HG02588 (cell line): ENCODE measurements around the gene ITGB3.
"Not testable (repeated sequence)": the region's sequence is repeated elsewhere in the genome, so short reads cannot be mapped to it uniquely, and the experiment has no call there.

ENCODE experiments used
- ATAC-seq: cut with Tn5 transposase; IDR thresholded peaks from one replicate; pipeline ENCODE4 v1.9.1; 2021; ENCODE audit warnings: mild to moderate bottlenecking, moderate library complexity; ENCODE audit not compliant: unreplicated experiment

ITGB3 gene

DNA sequence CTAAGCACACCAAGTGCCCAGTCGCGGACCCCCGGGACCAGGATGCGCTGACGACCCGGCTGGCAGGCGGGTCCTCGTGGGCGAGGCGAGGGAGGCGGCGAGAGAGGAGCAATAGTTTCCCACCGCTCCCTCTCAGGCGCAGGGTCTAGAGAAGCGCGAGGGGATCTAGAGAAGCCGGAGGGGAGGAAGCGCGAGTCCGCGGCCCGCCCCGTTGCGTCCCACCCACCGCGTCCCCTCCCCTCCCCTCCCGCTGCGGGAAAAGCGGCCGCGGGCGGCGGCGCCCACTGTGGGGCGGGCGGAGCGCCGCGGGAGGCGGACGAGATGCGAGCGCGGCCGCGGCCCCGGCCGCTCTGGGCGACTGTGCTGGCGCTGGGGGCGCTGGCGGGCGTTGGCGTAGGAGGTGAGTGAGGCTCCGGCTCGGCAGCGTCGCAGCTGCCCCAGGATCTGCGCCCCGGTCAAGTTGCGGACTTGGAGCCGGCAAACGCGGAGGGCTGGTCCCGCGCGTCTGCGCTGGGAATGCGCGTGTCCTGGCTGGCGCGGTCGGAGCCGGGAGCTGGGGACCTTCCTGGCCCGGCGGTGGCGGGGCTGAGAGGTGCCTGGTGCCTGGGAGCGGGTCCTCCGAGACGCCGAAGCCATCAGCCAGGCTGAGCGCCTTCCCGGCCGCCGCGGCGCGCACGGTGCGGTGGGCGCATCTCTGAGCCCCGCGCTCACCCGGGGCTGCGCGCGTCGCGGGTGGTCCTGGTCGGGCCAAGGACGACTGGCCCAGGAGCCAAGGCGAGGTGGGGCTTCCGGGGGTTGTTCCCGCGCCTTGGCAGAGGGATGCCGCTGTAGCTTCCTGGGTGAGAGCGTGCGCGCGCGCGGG is at the start of gene ITGB3:
TSS of gene ITGB3 (plus strand) at position 287 of the 862 bp plus-strand sequence. CDS start at position 322, 35 bp downstream.
- ATAC-seq = peak; percentile 80

DNA sequence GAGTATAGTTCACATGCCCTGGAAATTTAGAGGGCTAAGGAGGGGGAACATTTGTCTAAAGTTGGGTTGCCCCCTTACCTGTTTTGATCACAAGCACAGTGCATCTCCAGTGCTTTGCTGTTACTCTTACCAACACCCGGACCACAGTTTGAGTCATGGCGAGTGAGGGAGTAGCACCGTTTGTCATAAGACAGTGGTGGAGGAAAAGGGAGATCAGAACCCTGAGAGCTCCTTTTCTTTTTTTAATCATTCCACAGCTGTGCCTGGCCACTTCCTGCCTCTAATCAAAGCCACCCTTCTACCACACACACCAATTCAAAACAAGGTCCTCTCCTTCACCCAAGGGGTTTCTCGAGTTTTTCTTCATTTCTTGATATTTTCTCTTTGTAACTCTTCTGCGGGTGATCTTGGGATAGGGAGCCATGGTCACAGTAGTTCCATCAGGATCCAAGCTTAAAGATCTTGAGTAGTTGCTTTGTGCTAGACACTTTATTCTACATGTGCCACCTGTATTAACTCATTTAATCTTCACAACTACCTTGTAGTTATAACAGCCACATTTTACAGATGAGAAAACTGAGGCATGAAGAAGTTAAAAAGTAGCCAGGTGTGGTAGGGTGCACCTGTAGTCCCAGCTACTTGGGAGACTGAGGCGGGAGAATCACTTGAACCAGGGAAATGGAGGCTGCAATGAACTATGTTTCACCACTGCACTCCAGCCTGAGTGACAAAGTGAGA is 49.5 kb upstream of the ITGB3 start:
- ATAC-seq = no peak

DNA sequence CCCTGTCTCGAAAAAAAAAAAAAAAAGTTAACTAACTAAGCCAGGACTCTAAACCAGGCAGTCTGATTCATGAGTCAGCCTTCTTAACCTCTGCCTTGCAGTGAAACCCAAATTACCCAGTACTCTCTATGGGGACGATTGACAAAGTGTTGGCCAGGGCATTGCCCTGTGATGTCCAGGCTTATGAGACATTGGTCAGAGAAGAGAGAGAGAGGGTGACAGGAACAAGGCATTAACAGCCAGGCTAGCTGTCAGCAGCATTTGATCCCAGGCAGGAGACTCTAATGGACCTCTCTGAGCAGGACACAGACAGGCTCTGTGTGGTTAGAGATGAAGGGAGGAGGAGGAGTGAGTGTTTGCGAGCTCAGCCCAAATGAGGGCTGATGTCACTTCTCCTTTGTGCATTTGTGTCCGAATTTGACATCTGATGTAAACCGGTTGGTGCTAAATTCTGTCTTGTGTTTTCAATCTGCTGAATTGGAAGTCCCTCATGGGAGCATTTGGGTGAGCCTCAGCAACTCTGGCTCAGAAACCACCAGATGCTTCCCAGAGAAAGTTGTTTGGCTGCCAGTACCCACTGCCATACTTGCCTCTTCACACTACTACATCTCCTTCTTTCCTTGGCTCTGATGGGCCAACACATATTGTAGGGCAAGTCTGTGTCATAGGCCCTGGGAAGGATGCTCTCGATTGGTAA is 48.8 kb upstream of the ITGB3 start:
- peak; percentile 38 for ATAC-seq

DNA sequence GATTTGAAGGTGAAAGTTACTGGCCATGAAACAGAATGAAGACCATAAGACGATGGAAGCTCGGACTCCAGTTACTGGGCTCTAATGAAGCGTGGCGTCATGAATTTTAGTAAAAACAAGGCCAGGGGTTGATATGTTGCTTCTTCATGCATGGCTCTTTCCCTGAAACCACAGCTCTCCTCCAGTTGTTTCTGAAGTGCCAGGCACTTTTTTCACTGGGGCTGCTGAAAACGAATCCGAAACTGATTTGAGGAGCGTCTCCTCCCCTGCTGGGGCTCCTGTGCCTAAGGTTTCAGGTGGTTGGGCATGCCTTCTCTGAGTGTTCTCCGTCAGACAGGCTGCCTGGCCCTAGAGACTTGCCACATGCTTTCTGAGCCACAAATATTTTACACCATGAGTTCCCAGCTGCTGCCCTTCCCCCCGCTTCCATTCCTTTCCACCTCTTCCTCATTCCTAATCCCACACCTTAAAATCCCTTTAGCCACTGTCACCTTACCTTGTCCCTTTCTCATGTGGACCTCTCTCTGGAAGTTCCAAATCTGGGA is 48.1 kb upstream of the ITGB3 start:
- ATAC-seq = peak; percentile 48

DNA sequence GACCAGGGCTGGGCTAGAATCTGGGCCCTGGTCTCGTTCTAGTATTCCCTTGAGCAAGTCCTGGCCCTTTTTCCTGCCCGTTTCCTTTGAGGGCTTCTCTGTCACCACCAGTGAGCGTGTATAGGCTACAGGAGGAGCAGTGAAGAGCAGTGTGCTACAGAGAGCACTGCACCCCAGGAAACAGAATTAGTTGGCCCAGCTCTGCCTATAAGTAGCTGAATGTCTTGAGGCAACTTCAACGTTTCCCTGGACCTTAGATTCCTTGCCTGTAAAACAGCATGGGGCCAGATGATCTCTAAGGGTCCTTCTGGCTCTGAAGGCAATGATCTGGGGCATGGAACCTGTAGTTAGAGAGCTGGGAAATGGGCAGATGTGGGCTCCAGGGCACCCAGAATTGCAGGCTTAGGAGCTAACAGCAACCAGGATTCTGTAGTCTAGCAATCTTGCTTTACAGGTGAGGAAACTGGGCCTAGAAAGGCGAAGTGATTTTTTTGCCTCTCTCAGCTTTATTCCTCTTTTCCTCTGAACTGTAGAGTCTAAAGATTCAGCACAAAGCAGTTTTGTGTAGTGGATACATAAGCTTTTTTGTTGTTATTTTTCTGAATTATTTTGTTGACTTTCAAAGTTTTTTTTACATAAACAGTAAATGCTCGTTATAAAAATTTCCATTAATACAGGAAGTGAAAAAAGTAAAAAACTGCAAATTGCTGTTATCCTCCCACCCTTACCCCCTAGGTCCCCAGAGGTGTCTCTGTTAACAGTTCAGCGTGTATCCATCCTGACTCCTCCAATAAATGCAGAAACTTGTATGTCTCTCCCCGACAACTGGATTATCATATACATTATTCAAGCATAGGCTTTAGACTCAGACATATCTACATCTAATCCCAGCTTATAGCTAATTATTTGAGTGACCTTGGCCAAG is 46.2 kb upstream of the ITGB3 start:
- ATAC-seq = no peak

DNA sequence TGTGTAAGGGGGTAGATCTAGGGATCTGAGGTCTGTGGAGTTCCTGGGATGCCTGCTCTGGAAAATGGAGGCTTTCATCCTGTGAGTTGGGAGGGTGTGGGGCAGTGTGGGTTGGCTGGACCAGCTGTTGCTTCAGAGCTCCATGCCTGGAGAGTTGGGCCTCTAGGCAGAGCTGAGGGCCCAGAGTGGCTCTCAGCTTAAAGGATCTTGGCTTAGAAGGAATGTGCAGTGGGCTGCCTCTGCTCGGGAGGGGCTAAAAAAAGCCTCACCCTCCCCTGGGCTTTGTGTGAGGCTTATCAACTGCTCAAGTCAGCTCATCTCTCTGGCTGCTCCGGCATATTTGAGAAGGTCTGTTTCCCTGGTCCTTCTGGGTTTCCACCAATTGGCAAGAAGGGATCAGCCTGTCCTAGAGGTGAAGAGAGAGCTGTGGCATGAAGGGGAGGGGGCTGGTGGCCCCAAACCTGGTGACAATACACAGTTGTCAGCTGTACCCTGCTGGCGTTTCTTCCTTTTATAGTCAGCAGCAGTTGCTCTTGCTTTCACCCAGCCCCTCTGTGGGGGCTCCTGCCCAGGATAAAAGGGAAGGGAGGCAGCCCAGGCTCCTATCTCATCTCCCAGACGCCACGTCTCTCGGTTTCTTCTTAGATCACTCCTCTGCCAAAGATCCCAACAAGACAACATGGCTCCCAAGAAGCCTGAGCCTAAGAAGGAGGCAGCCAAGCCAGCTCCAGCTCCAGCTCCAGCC is 44.7 kb upstream of the ITGB3 start, which contains the start of gene MYL4:
TSS of gene MYL4 (plus strand) at position 605 of the 745 bp plus-strand sequence. CDS start at position 680, 75 bp downstream.
- no peak for ATAC-seq

DNA sequence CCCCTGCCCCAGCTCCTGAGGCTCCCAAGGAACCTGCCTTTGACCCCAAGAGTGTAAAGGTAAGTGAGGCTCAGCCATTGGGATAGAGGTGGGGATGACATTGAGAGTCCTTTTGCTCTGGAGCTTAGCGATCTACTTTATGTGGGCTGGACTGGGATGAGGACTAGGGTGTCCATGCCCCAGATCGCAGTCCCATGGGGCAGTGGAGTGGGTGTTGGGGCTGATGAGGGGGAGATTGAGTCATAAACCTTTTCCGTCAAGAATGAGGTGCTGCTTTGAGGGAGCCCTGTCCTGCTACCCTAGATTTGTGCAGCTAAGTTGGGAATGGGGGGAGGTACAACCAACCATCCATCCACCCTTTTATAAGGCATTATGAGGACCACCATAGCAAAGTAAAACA is 44.1 kb upstream of the ITGB3 start:
- no peak for ATAC-seq

DNA sequence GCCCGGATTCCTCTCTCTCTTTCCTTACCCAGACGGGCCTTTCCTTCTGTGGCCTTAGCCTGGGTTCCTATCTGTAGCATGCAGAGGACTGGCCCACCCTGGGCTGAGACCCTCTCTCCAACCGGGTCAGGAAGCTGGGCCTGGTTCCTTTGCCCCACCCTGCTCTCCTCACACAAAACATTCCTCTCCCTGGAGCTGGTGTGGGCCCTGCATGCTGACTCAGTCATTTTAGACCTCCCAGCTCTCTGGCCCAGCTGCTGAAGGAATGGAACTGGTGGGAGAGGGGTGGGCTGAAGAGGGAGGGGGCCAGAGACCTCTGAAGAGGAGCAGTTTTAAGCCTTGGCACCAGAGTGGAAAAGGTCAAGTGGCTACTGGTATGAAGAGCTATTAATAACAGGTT is 43.5 kb upstream of the ITGB3 start:
- ATAC-seq = no peak

DNA sequence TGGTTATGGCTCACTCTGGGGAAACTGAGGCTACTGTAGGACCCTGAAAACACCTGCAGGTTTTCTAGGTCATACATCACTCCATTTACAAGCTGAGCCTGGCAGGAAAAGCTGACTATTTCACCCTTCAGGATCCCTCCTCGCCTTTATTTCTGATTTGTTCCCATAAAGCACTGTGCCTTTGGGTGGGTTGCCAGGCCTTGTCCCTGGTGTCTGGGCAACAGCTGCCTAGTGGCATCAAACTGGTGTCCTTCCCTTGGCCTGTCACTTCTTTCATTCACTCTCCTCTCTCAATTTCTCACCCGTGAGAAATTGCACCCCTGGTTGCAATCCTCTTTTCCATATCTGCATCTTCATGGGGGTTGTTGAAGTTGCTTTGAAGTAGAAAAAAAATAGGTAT is 42.8 kb upstream of the ITGB3 start:
- ATAC-seq = no peak

DNA sequence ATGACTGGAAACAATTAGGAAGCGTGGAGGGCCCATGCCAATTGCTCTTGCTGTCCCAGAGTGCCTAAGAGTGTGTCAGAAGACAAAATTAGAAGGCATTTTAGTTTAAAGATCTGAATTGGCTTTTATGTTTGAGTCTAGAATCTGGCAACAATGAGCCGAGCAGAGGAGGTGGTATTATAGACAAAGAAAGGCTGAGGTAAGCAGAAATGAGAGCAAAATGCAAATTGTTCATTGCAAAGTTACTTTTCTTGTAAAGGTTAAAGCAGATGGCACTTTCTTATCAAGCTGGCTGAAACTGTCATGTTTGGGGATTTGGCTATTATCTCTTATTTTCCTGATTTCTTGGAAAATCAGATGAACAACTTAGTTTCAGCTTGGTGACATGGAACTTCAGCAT is 41.2 kb upstream of the ITGB3 start:
- ATAC-seq = no peak

DNA sequence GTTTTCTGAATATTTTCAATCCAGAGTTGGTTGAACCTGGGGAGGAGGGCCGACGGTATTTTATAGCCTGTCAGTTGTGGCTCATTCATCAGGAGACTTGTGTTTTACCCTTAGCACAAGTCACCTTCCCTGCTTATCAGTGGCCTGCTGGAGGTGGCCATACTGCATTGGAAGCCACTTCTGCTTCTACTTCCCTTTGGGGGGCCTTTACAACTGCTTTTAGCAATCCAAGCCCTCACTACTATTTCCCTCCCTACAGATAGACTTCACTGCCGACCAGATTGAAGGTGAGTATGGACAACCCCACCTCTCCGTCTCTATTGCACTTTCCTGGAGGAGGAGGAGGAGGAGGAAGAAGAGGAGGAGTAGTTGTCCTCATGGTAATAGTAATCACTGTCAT is 40.1 kb upstream of the ITGB3 start:
- ATAC-seq = no peak

DNA sequence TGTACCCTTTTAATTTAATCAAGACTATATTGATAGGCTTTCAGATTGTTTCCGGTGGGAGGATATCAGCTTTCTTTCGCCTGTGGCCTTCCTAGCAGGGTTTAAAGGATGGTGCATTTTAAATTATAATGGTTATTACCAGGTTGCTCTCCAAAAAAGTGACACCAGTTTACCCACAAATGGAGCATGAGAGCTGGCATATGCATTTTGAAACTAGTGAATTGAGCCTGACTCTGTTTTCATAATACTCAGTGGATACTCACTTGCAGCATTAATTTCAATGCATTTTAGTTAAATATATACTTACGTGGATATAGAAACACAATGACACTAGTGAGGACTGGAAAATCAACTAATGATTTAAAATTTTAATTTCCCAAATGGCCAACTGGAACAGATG is 38.7 kb upstream of the ITGB3 start:
- no peak for ATAC-seq

DNA sequence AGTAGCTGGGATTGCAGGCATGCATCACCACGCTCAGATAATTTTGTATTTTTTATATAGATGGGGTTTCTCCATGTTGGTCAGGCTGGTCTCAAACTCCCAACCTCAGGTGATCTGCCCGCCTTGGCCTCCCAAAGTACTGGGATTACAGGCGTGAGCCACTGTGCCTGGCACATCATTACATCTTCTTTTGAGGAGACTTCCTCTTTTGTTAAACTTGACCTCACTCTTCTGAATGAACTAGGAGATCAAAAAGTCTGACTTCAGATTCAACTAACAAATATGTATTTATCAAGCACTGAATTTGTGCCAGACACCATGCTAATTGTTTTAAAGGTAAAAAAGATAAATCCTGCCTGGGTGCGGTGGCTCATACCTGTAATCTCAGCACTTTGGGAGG is 36.8 kb upstream of the ITGB3 start:
- not testable (repeated sequence) for ATAC-seq

DNA sequence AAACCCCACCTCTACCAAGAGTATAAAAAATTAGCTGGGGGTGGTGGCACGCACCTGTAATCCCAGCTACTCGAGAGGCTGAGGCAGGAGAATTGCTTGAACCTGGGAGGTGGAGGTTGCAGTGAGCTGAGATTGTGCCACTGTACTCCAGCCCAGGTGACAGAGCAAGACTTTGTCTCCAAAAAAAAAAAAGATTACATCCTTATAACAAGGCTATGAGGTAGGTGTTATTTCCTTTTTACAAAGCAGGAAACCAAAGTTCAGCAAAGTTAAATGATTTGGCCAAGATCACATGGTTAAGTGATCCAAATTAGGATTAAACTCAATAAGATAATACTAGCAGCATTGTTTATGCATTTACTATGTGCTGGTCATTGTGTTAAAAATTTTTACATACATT is 36.3 kb upstream of the ITGB3 start:
- not testable (repeated sequence) for ATAC-seq

DNA sequence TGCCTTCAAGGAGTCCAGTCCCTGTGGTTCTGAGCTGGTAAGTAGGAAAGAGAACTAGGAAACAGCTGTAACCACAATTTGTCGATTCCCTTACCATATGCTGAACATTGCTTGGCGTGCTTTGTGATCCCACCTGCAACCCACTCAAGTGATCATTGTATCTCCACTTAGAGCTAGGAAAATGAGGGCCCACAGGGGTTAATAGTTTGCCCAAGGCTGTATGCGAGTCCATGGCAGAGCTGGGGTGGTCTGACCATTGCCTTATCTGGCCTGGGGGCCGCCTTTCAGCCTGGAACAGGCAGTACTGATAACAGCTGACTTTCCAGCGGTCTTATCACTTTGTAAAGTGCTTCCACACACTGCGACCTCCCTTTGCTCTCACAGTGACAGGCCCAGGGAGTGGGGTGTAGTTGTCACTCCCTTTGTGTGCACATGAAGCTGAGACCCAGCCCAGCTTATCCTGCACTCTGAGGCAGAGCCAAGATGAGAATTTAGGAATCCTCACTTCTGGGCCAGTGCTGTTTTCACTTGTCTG is 34.7 kb upstream of the ITGB3 start:
- no peak for ATAC-seq

DNA sequence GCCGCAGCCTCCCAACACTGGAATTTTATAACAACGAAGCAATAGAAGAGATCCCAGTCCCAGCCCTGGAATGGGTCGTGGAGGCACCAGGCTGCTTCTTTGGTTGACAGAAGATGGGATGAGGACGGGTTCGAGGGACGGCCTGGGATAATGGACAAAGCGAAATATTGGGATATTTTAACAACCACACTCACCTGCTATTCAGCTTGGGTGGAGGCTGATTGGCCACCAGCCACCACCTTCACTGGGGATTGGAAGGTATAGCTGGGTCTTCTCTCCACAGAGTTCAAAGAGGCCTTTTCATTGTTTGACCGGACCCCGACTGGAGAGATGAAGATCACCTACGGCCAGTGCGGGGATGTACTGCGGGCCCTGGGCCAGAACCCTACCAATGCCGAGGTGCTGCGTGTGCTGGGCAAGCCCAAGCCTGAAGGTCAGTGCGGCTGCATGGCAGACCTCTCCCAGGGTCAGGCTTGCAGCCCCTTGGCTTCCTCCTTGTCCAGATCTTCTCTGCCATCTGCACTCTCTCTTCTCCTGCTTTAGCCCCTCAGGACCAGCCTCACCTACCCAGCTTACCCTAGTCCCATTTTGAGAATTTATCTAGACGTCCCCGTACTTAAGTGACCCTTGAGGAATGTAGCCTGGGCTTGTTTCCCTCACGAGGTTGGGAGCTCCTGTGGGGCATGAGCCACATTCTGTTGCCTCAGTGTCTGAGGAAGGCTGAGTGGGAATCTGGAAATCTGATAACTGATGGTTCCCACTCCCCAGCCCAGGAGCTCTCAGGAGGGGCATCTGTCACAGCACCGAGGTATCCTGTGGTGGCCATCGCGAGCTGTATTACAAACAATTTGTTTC is 33.8 kb upstream of the ITGB3 start:
- no peak for ATAC-seq

DNA sequence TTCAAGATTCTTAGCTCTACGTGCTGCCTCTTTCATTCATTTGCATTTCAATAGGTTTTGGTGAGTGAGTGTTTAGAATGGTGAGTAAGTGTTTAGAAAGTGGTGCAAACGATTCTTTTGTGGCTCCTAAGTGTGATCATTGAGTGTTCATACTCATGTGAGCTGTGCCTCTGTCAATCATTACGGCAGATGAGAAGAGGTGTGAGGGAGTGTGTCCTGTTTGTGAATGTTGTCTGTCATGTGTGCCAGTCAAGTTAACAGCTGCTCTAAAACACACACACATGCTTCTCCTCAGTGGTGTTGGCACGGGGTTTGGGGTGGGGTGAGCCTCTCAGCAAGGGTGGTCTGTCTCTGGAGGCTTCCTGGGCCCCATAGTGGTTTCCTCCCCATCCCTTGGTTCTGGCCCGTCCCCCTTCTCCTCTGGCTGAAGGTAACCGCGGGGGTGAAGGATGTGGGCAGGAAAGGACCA is 33.1 kb upstream of the ITGB3 start:
- no peak for ATAC-seq

DNA sequence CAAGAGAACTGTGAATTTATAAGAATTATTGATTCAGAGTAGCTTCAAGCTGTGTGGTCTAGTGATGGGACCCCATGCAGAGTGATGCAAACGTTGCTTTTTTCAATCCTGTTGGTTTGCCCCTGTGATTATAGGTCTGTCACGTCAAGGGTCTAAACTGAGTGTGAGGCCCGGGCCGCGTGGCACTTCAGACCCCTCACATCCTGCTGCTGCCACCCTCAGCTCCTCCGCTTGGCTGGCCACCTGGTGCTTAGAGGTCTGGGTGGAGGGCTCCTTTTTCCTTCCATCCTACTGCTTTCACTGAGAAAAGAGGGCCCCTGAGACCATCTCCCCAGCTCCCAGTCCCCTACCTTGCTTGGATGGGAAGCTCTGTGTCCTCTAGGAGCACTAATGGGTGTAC is 32.5 kb upstream of the ITGB3 start:
- ATAC-seq = no peak
